HG03342 (cell line): ENCODE data around the gene ZNF557.
A peak's percentile ranks its signal among the peaks of the same experiment; 100 is the strongest.

ENCODE experiments used
- ATAC-seq: cut with Tn5 transposase; IDR thresholded peaks from one replicate; pipeline ENCODE4 v1.9.1; 2021; ENCODE audit warnings: mild to moderate bottlenecking, moderate library complexity; ENCODE audit not compliant: unreplicated experiment

Gene ZNF557

GRCh38 chr19:7074705-7075282 is 5.3 kb downstream of the ZNF557 start:
- no peak for ATAC-seq

- no peak for ATAC-seq
Observed at GRCh38 chr19:7076151-7076550, 6.6 kb downstream of the ZNF557 start.

GRCh38 chr19:7078008-7078407 is 8.5 kb downstream of the ZNF557 start:
- no peak for ATAC-seq

- ATAC-seq: no peak
Observed at GRCh38 chr19:7083076-7083956, 13.8 kb downstream of the ZNF557 start.

GRCh38 chr19:7088999-7089398 is 19.5 kb downstream of the ZNF557 start:
- ATAC-seq: no peak

- ATAC-seq: no peak
Observed at GRCh38 chr19:7098096-7098495, 28.6 kb downstream of the ZNF557 start.

- peak; percentile 78 for ATAC-seq
Observed at GRCh38 chr19:7098701-7099596, 29.4 kb downstream of the ZNF557 start.

- no peak for ATAC-seq
Observed at GRCh38 chr19:7099597-7099921, 30.1 kb downstream of the ZNF557 start.

GRCh38 chr19:7101498-7102253 is 32.2 kb downstream of the ZNF557 start:
- ATAC-seq: no peak

GRCh38 chr19:7104747-7105447 is 35.4 kb downstream of the ZNF557 start:
- ATAC-seq: no peak

GRCh38 chr19:7106711-7107657 is 37.5 kb downstream of the ZNF557 start:
- ATAC-seq: no peak

- no peak for ATAC-seq
Observed at GRCh38 chr19:7109678-7110289, 40.3 kb downstream of the ZNF557 start.

GRCh38 chr19:7112675-7113074 is 43.2 kb downstream of the ZNF557 start:
- ATAC-seq: no peak

- no peak for ATAC-seq
Observed at GRCh38 chr19:7113233-7113632, 43.7 kb downstream of the ZNF557 start.

GRCh38 chr19:7115721-7116120 is 46.2 kb downstream of the ZNF557 start:
- no peak for ATAC-seq

- no peak for ATAC-seq
Observed at GRCh38 chr19:7117248-7117647, 47.7 kb downstream of the ZNF557 start.

- ATAC-seq: no peak
Observed at GRCh38 chr19:7119582-7119981, 50.1 kb downstream of the ZNF557 start.

- ATAC-seq: no peak
Observed at GRCh38 chr19:7120499-7120898, 51.0 kb downstream of the ZNF557 start.

- ATAC-seq: no peak
Observed at GRCh38 chr19:7122701-7123100, 53.2 kb downstream of the ZNF557 start.
